Activated CD8-positive, alpha-beta T cell treated with anti-CD3 and anti-CD28 coated beads for 36 hours (primary cell): ENCODE measurements around the gene GTF2A1. TPM values are rescaled to one million over a fixed set of nuclear protein-coding genes. Genes with fewer than 3 reads are reported as not detected.

Source experiments
- ATAC-seq: fragments of 200-7000 bp; cut with Tn5 transposase; one replicate; pipeline ENCODE4 v1.10.0; 2021; ENCODE audit warnings: mild to moderate bottlenecking, moderate library complexity
- CTCF ChIA-PET: fragments of 350-600 bp; sonication (Branson Sonifier 250); formaldehyde crosslinking; loops from one replicate; lab custom pipeline; 2021; ENCODE audit warnings: antibody characterized with exemption; lab: Charles Lee
- POLR2A ChIA-PET: fragments of 350-600 bp; sonication (Branson Sonifier 250); formaldehyde crosslinking; loops from one replicate; lab custom pipeline; 2021; ENCODE audit warnings: antibody characterized with exemption; lab: Charles Lee
- DNase-seq: peaks from one replicate; pipeline ENCODE4 v3.0.0-alpha.2; 2020
- H3K27ac Mint-ChIP-seq: one replicate; pipeline ENCODE4 v1.8.0; 2021; ENCODE audit warnings: mild to moderate bottlenecking, mixed read lengths
- H3K27me3 Mint-ChIP-seq: one replicate; pipeline ENCODE4 v1.8.0; 2021; ENCODE audit warnings: mixed read lengths
- H3K36me3 Mint-ChIP-seq: one replicate; pipeline ENCODE4 v1.8.0; 2021; ENCODE audit warnings: low read depth, mixed read lengths
- H3K4me1 Mint-ChIP-seq: one replicate; pipeline ENCODE4 v1.8.0; 2021; ENCODE audit warnings: low read depth, mixed read lengths
- H3K4me3 Mint-ChIP-seq: one replicate; pipeline ENCODE4 v1.8.0; 2021; ENCODE audit warnings: mild to moderate bottlenecking, moderate library complexity, mixed read lengths
- H3K9me3 Mint-ChIP-seq: one replicate; pipeline ENCODE4 v1.8.0; 2021; ENCODE audit warnings: mixed read lengths
- CTCF ChIP-seq: fragments of 200-600 bp; IDR thresholded peaks from one replicate; pipeline ENCODE4 v1.8.0; 2022; ENCODE audit warnings: antibody characterized with exemption, mild to moderate bottlenecking
- intact Hi-C: fragments of 100-400 bp; cut with micrococcal nuclease; formaldehyde crosslinking; loops from one replicate; pipeline ENCODE4 v1.10.0; 2022
- total RNA-seq, 2 experiments: library from RNA; stranded (reverse); gene quantifications; one replicate each; pipeline ENCODE4 v1.2.3, GENCODE V29; 2021

Gene GTF2A1
- total RNA-seq, 2 experiments from 2014 or later = 34.3 to 35.9 TPM

GRCh38 chr14:81219210-81219758 is 1.5 kb downstream of the GTF2A1 start:
- H3K27ac Mint-ChIP-seq = peak overlapping the region; percentile 98

GRCh38 chr14:81211844-81212243 is 8.9 kb downstream of the GTF2A1 start:
- H3K27me3 Mint-ChIP-seq = no peaks in the 10 kb centered on the region
- intact Hi-C loops = no loop called here
- H3K4me3 Mint-ChIP-seq = no peak overlapping the region
- peak; percentile 22 for TF ChIP-seq CTCF
- H3K4me1 Mint-ChIP-seq = peaks cover 36% of the 10 kb centered on the region
- no peak overlapping the region for H3K27ac Mint-ChIP-seq
- H3K9me3 Mint-ChIP-seq = no peaks in the 10 kb centered on the region
- DNase-seq (peak; percentile 53), ATAC-seq (peak; percentile 73)
- ChIA-PET POLR2A (no interaction called here), CTCF (interaction anchor here (0.9 to 2.5 kb wide), 8 partner anchors 9 to 224 kb away, joined by 3 to 9 read pairs (median 4); no protein-coding TSS in a partner anchor)
- peaks cover 53% of the 10 kb centered on the region for H3K36me3 Mint-ChIP-seq

More at GRCh38 chr14:81219210-81219758, 1.5 kb downstream of the GTF2A1 start:
- peaks cover 21% of the 10 kb centered on the region for H3K36me3 Mint-ChIP-seq
- ATAC-seq = peak; percentile 67
- intact Hi-C loops = loop anchor here (5.0 kb wide), 1 partner anchor 253 kb away; no protein-coding TSS in a partner anchor
- peaks cover 2% of the 10 kb centered on the region for H3K9me3 Mint-ChIP-seq
- POLR2A ChIA-PET = interaction anchor here (0.7 to 1.2 kb wide), 7 partner anchors 18 to 278 kb away, joined by 3 to 5 read pairs (median 3); partner anchors contain the start of gene CEP128
- no peak for TF ChIP-seq CTCF
- H3K4me3 Mint-ChIP-seq = peak overlapping the region; percentile 92
- peak; percentile 91 for DNase-seq
- no peaks in the 10 kb centered on the region for H3K27me3 Mint-ChIP-seq
- CTCF ChIA-PET = interaction anchor here (0.8 to 1.3 kb wide), 3 partner anchors 49 to 246 kb away, joined by 3 to 4 read pairs (median 3); no protein-coding TSS in a partner anchor
- peaks cover 32% of the 10 kb centered on the region for H3K4me1 Mint-ChIP-seq

- H3K4me3 Mint-ChIP-seq = no peak overlapping the region
- intact Hi-C loops = no loop called here
- ChIA-PET POLR2A (no interaction called here), CTCF (no interaction called here)
- no peak for DNase-seq
- H3K4me1 Mint-ChIP-seq = peaks cover 42% of the 10 kb centered on the region
- no peaks in the 10 kb centered on the region for H3K27me3 Mint-ChIP-seq
- no peaks in the 10 kb centered on the region for H3K9me3 Mint-ChIP-seq
- ATAC-seq = no peak
- H3K27ac Mint-ChIP-seq = no peak overlapping the region
- H3K36me3 Mint-ChIP-seq = peaks cover 53% of the 10 kb centered on the region
- TF ChIP-seq CTCF = no peak
These were observed 11.5 kb downstream of the GTF2A1 start for GRCh38 chr14:81209167-81209836.

- Mint-ChIP-seq H3K9me3 (no peaks in the 10 kb centered on the region), H3K27ac (no peak overlapping the region), H3K4me1 (peaks cover 44% of the 10 kb centered on the region), H3K4me3 (no peak overlapping the region), H3K36me3 (peaks cover 56% of the 10 kb centered on the region), H3K27me3 (no peaks in the 10 kb centered on the region)
- TF ChIP-seq CTCF = no peak
- intact Hi-C loops = no loop called here
- ATAC-seq = no peak
- ChIA-PET POLR2A (no interaction called here), CTCF (no interaction called here)
- DNase-seq = no peak
These were observed 12.3 kb downstream of the GTF2A1 start for GRCh38 chr14:81208489-81208888.

- POLR2A ChIA-PET = no interaction called here
- DNase-seq = peak; percentile 15
- Mint-ChIP-seq H3K27me3 (no peaks in the 10 kb centered on the region), H3K36me3 (peaks cover 58% of the 10 kb centered on the region), H3K9me3 (no peaks in the 10 kb centered on the region), H3K4me3 (no peak overlapping the region), H3K4me1 (peaks cover 32% of the 10 kb centered on the region), H3K27ac (no peak overlapping the region)
- TF ChIP-seq CTCF = no peak
- intact Hi-C loops = no loop called here
- peak; percentile 85 for ATAC-seq
- CTCF ChIA-PET = no interaction called here
These were observed 14.6 kb downstream of the GTF2A1 start for GRCh38 chr14:81206115-81206514.
